Measurements from ENCODE around the gene ADM2.

Gene ADM2

DNA sequence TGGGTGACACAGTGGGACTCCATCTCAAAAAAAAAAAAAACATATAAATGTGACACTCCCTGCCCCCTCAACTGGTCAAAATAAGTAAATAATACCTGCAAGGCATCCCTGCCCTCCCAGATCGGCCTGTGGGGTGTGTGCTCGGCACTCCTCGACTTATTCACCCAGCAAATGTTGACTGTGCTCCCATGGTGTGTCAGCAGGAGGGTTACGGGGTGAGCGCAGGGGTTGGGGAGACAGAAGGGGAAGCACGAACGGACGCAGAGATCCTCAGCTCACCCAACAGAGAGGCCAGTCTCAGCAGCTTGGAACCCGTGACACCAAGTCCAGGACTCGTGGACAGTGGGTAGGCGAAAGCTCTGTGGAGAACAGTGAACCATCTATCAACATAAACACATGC is 1.6 kb upstream of the ADM2 start:
- TF ChIP-seq ZNF8 (CRISPR knock-in tag; IDR thresholded peaks at IDR 0.05) (no peak), RARB (CRISPR knock-in tag; IDR thresholded peaks at IDR 0.05) (no peak), ZNF565 (CRISPR knock-in tag; conservative IDR thresholded peaks at IDR 0.05; ENCODE audit: low read depth) (no peak), OSR1 (CRISPR knock-in tag; IDR thresholded peaks at IDR 0.05) (no peak), ISL1 (CRISPR knock-in tag; IDR thresholded peaks at IDR 0.05) (no peak), TCF4 (CRISPR knock-in tag; IDR thresholded peaks at IDR 0.05; ENCODE audit: borderline replicate concordance) (no peak)
- TF ChIP-seq, protein P1, sequence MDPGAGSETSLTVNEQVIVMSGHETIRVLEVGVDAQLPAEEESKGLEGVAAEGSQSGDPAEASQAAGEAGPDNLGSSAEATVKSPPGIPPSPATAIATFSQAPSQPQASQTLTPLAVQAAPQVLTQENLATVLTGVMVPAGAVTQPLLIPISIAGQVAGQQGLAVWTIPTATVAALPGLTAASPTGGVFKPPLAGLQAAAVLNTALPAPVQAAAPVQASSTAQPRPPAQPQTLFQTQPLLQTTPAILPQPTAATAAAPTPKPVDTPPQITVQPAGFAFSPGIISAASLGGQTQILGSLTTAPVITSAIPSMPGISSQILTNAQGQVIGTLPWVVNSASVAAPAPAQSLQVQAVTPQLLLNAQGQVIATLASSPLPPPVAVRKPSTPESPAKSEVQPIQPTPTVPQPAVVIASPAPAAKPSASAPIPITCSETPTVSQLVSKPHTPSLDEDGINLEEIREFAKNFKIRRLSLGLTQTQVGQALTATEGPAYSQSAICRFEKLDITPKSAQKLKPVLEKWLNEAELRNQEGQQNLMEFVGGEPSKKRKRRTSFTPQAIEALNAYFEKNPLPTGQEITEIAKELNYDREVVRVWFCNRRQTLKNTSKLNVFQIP (CRISPR knock-in tag; IDR thresholded peaks at IDR 0.05; ENCODE audit: borderline replicate concordance, low read depth): no peak
- TF ChIP-seq, protein P2, sequence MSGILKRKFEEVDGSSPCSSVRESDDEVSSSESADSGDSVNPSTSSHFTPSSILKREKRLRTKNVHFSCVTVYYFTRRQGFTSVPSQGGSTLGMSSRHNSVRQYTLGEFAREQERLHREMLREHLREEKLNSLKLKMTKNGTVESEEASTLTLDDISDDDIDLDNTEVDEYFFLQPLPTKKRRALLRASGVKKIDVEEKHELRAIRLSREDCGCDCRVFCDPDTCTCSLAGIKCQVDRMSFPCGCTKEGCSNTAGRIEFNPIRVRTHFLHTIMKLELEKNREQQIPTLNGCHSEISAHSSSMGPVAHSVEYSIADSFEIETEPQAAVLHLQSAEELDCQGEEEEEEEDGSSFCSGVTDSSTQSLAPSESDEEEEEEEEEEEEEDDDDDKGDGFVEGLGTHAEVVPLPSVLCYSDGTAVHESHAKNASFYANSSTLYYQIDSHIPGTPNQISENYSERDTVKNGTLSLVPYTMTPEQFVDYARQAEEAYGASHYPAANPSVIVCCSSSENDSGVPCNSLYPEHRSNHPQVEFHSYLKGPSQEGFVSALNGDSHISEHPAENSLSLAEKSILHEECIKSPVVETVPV (CRISPR knock-in tag; IDR thresholded peaks at IDR 0.05): no peak

DNA sequence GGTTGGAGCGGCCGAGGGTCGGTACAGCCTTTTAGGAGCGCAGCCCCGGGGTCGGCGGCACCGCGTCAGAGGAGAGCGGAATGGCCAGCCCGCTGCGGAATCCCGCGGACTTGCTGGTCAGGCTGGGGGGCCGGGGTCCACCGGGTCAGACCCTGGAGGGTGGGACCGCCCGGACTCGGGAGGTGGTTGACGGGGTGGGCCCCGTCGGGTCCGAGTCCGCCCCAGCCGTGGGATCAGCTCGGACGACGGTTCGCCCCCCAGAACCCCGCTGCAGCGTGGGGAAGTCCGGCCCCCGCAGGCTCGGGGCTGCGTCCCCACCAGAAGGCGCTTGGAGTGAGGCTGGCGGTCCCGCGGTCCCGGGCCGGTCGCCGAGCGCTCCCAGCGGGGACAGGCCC is 301 bp upstream of the ADM2 start:
- no peak for ATAC-seq
- TF ChIP-seq, protein P3, sequence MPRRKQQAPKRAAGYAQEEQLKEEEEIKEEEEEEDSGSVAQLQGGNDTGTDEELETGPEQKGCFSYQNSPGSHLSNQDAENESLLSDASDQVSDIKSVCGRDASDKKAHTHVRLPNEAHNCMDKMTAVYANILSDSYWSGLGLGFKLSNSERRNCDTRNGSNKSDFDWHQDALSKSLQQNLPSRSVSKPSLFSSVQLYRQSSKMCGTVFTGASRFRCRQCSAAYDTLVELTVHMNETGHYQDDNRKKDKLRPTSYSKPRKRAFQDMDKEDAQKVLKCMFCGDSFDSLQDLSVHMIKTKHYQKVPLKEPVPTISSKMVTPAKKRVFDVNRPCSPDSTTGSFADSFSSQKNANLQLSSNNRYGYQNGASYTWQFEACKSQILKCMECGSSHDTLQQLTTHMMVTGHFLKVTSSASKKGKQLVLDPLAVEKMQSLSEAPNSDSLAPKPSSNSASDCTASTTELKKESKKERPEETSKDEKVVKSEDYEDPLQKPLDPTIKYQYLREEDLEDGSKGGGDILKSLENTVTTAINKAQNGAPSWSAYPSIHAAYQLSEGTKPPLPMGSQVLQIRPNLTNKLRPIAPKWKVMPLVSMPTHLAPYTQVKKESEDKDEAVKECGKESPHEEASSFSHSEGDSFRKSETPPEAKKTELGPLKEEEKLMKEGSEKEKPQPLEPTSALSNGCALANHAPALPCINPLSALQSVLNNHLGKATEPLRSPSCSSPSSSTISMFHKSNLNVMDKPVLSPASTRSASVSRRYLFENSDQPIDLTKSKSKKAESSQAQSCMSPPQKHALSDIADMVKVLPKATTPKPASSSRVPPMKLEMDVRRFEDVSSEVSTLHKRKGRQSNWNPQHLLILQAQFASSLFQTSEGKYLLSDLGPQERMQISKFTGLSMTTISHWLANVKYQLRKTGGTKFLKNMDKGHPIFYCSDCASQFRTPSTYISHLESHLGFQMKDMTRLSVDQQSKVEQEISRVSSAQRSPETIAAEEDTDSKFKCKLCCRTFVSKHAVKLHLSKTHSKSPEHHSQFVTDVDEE (CRISPR knock-in tag; IDR thresholded peaks at IDR 0.05): no peak
- TF ChIP-seq ZNF8 (CRISPR knock-in tag; IDR thresholded peaks at IDR 0.05) (no peak), ZNF565 (CRISPR knock-in tag; conservative IDR thresholded peaks at IDR 0.05; ENCODE audit: low read depth) (no peak), CSDC2 (CRISPR knock-in tag; IDR thresholded peaks at IDR 0.05) (no peak)
- TF ChIP-seq, protein P4, sequence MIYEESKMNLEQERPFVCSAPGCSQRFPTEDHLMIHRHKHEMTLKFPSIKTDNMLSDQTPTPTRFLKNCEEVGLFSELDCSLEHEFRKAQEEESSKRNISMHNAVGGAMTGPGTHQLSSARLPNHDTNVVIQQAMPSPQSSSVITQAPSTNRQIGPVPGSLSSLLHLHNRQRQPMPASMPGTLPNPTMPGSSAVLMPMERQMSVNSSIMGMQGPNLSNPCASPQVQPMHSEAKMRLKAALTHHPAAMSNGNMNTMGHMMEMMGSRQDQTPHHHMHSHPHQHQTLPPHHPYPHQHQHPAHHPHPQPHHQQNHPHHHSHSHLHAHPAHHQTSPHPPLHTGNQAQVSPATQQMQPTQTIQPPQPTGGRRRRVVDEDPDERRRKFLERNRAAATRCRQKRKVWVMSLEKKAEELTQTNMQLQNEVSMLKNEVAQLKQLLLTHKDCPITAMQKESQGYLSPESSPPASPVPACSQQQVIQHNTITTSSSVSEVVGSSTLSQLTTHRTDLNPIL (CRISPR knock-in tag; IDR thresholded peaks at IDR 0.05; ENCODE audit: low read depth): no peak

More for the DNA sequence above, 1.6 kb upstream of the ADM2 start:
- ATAC-seq: no peak

DNA sequence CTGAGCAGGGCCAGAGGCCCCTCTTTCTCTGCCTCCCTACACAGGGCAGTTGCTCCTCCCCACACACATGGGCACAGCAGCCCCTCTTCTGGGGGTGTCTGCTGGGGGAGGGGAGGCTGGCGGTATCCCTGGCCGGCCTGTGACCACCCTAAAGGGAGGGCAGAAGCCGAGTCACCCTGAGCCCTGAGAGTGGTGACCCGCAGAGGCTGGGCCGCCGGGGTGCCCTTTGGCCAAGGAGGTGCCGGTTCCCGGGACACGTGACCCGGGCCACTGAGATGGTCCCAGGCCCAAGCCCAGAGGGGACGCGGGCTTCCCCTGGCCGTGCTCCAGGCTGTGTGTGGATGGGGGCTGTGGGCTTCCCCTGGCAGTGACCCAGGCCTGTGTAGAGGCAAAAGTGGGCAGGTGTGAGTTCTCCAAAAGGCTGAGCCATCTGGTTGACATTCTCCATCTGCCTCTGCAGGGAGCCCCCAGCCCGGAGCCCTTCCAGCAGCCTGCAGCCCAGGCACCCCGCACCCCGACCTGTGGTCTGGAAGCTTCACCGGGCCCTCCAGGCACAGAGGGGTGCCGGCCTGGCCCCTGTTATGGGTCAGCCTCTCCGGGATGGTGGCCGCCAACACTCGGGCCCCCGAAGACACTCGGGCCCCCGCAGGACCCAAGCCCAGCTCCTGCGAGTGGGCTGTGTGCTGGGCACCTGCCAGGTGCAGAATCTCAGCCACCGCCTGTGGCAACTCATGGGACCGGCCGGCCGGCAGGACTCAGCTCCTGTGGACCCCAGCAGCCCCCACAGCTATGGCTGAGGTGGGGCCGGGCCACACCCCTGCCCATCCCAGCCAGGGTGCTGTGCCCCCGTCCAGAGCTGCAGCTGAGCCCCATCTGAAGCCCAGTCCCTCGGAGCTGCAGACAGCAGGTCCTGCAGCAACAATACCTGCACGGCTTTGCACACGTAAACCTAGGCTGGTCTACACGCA is 1.0 kb downstream of the ADM2 start:
- ATAC-seq: no peak
- TF ChIP-seq ZNF70 (CRISPR knock-in tag; IDR thresholded peaks at IDR 0.05) (no peak), ZFP30 (CRISPR knock-in tag; IDR thresholded peaks at IDR 0.05) (no peak), ZNF8 (CRISPR knock-in tag; IDR thresholded peaks at IDR 0.05) (no peak), ZFP3 (CRISPR knock-in tag; IDR thresholded peaks at IDR 0.05) (no peak), TOX (CRISPR knock-in tag; IDR thresholded peaks at IDR 0.05; ENCODE audit: borderline replicate concordance) (no peak), ZNF565 (CRISPR knock-in tag; conservative IDR thresholded peaks at IDR 0.05; ENCODE audit: low read depth) (no peak), ZC3H10 (CRISPR knock-in tag; IDR thresholded peaks at IDR 0.05) (no peak), SNAI2 (CRISPR knock-in tag; IDR thresholded peaks at IDR 0.05) (no peak), CSDC2 (CRISPR knock-in tag; IDR thresholded peaks at IDR 0.05) (no peak), OSR1 (CRISPR knock-in tag; IDR thresholded peaks at IDR 0.05) (no peak), ESRRG (CRISPR knock-in tag; IDR thresholded peaks at IDR 0.05) (no peak), RARB (CRISPR knock-in tag; IDR thresholded peaks at IDR 0.05) (no peak), GLIS3 (CRISPR knock-in tag; IDR thresholded peaks at IDR 0.05) (no peak), ISL1 (CRISPR knock-in tag; IDR thresholded peaks at IDR 0.05) (no peak)
- TF ChIP-seq, protein P3 (CRISPR knock-in tag; IDR thresholded peaks at IDR 0.05): no peak
- TF ChIP-seq, protein P5, sequence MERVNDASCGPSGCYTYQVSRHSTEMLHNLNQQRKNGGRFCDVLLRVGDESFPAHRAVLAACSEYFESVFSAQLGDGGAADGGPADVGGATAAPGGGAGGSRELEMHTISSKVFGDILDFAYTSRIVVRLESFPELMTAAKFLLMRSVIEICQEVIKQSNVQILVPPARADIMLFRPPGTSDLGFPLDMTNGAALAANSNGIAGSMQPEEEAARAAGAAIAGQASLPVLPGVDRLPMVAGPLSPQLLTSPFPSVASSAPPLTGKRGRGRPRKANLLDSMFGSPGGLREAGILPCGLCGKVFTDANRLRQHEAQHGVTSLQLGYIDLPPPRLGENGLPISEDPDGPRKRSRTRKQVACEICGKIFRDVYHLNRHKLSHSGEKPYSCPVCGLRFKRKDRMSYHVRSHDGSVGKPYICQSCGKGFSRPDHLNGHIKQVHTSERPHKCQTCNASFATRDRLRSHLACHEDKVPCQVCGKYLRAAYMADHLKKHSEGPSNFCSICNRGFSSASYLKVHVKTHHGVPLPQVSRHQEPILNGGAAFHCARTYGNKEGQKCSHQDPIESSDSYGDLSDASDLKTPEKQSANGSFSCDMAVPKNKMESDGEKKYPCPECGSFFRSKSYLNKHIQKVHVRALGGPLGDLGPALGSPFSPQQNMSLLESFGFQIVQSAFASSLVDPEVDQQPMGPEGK (CRISPR knock-in tag; IDR thresholded peaks at IDR 0.05; ENCODE audit: borderline replicate concordance): no peak
- TF ChIP-seq, protein P2 (CRISPR knock-in tag; IDR thresholded peaks at IDR 0.05): no peak
- TF ChIP-seq, protein P4 (CRISPR knock-in tag; IDR thresholded peaks at IDR 0.05; ENCODE audit: low read depth): no peak

Data from SK-N-SH treated with all-trans-retinoic acid at 6 μM for 48 hours (cell line).